HG03520 (cell line): ENCODE results near the gene ZYX.
"Not testable (repeated sequence)": the region's sequence is repeated elsewhere in the genome, so short reads cannot be mapped to it uniquely, and the experiment has no call there.

Experiments
- ATAC-seq: cut with Tn5 transposase; IDR thresholded peaks from one replicate; pipeline ENCODE4 v1.9.1; 2021; ENCODE audit warnings: mild to moderate bottlenecking, moderate library complexity; ENCODE audit not compliant: unreplicated experiment

ZYX gene

DNA sequence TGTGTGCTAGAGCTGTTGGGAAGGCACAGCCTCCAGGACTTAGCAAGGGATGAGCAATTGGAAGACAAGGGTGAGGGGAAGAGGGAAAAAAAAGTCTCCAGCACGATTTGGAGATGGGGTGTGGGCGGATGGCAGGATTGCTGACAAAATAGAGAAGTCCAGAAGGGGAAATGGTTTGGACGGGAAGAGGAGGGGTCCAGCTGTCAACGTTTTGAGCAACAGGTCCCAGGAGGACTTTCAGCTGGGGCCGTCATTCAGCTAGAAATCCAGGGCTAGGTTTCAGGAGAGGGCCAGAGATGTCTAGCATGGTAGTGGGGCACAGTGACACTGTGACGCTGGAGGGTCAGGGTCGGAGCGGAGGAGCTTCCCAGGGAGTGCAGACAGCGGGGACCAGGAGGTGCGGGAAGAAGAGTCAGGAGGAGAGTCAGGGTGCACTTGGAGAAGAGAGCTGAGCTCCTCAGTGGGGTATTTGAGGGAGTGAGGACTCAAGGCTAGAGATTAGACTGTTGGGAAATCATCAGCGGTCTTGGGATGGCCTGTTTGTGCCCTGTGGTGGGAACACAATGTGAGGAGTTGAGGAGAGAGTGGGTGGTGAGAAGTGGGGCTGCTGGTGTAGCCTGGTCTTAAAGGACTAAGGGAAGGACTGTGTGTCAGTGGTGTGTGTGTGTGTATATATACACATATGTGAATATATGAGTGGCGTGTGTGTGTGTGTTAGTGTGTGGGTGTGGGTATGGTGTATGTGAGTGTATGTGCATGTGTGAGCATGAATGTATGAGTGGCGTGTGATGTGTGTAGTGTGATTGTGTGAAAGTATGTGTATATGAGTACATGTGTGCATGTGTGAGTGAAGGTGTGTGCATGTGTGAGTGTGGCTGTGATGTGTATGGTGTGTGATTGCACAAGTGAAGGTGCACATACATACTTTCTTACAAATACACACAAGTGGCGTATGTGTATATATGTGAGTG, 3.8 kb downstream of the ZYX start:
- ATAC-seq: no peak

DNA sequence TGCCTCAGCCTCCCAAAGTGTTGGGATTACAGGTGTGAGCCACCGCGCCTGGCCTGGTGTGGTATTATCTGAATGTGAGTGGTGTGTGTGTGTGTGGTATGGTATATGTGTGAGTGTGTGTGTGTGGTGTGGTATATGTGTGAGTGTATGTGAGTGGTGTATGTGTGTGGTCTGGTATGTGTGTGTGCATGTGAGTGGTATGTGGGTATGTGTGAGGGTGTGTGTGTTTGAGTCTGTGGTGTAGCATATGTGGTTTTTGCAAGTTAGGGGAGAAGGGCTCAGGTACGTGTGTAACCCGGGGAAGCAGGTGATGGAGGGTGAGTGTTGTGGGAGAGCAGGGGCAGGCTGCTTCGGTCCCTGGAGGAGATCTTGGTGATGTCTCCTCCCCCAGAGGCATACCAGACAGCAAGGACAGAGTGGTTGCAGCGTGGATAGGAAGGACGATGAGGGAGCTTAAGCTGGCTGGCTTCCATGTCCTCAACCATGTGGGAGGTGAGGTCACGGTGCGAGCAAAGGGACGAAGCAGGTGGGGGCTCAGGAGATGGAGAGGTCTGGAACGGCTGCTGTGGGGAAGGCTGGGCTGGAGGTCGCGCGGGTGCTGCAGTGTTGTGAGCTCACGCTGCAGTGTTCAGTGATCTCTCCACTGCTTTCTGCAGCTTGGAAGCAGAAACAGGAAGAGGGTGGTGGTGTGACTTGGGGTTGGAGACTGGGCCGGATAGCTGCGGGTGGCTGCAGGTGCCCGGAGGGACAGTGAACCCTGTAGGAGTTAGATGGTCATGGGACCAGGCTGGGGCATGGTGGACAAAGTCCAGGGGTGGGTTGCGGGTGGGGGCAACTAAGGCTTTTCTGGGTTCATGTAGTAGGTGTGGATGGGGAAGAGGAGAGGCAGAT, 5.0 kb downstream of the ZYX start:
- ATAC-seq: no peak

DNA sequence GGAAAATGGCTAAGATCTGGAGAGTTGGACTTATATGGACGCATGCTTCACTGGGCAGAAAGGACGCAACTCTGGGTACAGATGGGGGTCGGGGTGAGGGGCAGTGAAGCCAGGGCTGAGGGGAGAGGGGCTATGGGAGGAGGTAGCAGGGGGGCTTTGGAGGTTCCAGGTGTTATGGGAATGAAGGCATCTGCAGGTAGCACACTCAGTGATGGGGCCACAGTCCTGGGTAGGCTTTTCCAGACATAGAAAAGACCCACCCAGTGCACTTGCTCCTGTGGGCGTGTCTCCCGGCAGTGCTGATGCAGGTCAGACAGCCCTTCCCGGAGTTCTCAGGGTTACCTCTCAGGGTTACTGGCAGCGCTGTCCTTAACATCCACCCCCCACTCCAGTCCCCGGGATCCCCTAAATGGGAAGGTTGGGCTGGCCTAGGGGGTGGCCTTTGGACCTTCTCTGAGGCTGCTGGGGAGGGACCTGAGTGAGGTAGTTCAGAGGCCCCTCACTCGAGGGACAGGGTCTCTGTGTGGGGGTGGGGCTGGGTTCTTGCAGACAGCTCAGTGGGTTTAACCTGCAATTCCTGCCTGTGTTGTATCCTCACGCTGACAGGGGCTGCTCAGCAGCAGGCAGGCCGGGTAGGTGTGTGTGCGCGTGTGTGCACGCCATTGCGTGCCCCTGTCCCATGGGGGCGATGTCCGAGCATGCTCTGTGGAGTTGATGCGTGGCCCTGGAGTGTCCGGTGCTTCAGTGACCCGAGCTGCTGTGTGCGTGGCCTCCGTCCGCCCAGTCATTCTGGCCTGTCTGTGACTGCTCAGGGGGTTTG, 6.2 kb downstream of the ZYX start:
- ATAC-seq: no peak

DNA sequence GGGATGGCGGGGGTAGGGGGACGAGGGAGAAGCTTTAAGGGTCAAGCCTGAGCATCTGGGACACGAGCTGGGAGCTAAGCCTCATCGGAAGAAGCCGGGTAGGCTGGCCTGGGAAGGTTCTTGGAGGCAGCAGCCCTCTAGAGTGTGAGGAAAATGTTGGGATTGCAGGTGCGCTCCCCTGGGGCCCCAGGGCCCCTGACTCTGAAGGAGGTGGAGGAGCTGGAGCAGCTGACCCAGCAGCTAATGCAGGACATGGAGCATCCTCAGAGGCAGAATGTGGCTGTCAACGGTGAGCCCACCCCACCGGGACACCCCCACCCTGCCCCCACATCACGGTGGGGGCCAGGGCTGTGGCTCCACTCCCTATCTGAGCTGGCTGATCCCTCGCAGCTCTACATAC, 6.9 kb downstream of the ZYX start:
- no peak for ATAC-seq

DNA sequence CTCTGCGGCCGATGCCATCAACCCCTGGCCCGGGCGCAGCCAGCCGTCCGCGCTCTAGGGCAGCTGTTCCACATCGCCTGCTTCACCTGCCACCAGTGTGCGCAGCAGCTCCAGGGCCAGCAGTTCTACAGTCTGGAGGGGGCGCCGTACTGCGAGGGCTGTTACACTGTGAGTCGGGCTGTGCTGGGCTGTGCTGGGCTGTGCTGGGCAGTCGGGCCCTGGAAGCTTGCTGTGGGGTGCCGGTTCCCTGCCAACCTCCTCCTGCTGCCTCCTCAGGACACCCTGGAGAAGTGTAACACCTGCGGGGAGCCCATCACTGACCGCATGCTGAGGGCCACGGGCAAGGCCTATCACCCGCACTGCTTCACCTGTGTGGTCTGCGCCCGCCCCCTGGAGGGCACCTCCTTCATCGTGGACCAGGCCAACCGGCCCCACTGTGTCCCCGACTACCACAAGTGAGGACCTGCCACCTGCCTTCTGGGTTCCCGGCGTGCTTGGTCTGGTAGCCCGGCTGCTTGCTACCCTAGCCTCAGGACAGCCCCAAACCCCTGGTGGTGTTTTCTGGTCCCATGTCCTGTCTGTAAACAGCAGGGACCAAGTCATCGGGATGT, 7.5 kb downstream of the ZYX start:
- no peak for ATAC-seq

DNA sequence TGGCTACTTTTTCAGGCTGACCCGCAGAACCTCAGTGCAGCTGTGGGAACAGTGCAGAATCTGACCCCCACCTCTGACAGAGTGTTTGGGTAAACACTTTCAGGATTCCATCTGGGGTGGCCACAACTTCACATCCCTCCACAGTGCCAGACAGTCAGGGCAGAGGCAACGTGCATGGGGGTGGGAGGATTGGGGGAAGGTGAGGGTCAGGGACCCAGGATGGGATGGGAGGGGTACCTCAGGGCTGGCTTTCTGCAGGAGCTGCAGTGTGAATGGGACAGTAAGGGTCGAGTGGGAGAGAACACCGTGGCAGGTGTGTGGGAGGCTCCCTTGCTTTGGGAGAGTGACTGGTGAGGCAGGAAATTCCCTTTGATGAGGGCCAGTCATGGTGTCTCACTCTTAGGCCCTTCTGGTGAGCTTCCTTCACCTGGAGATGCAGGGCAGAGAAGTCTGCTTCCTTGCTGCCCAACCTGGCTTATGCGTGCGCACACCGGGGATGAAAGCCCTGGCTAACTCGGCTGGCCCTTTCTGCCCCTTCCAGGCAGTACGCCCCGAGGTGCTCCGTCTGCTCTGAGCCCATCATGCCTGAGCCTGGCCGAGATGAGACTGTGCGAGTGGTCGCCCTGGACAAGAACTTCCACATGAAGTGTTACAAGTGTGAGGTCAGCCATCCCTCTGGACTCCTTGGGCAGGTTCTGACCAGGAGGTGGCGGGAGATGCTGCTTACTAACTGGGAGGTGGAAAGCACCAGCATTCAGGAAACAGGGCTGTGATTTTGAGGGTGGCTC, 8.4 kb downstream of the ZYX start:
- no peak for ATAC-seq

DNA sequence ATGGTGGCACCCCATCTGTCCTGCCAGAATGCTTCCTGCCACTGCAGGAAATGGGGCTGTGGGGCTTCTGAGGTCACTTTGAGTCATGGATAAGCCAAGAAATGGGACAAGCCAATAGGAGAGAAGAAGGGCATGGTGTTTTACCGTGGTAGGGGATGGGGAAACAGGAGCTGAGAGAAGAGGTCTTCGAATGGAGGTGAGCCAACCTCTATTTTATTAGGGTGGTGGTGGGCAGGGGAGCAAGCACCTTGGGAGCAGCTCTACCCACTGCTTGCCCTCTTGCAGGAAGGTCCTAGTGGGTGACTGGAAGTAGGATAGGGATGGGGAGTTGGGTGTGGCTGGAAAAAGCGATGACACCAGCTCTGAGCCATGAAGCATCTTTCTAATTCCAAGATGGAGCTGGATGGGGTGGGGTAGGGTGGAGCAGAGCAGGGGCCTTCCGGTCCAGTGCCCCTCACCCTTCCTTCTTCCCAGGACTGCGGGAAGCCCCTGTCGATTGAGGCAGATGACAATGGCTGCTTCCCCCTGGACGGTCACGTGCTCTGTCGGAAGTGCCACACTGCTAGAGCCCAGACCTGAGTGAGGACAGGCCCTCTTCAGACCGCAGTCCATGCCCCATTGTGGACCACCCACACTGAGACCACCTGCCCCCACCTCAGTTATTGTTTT, 9.1 kb downstream of the ZYX start:
- ATAC-seq: no peak

DNA sequence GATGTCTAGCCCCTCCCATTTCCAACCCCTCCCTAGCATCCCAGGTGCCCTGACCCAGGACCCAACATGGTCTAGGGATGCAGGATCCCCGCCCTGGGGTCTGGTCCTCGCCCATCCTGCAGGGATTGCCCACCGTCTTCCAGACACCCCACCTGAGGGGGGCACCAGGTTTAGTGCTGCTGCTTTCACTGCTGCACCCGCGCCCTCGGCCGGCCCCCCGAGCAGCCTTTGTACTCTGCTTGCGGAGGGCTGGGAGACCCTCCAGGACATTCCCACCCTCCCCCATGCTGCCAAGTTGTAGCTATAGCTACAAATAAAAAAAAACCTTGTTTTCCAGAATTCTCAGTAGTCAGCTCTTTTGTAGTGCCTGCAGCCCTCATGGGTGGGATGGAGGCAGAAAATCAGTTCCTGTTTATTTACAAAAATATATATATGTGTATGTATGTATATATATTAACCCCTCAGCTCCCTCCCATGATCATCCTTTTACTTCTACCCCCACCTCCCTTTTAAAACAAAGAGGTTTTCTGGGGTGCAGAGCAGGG, 9.7 kb downstream of the ZYX start:
- no peak for ATAC-seq

DNA sequence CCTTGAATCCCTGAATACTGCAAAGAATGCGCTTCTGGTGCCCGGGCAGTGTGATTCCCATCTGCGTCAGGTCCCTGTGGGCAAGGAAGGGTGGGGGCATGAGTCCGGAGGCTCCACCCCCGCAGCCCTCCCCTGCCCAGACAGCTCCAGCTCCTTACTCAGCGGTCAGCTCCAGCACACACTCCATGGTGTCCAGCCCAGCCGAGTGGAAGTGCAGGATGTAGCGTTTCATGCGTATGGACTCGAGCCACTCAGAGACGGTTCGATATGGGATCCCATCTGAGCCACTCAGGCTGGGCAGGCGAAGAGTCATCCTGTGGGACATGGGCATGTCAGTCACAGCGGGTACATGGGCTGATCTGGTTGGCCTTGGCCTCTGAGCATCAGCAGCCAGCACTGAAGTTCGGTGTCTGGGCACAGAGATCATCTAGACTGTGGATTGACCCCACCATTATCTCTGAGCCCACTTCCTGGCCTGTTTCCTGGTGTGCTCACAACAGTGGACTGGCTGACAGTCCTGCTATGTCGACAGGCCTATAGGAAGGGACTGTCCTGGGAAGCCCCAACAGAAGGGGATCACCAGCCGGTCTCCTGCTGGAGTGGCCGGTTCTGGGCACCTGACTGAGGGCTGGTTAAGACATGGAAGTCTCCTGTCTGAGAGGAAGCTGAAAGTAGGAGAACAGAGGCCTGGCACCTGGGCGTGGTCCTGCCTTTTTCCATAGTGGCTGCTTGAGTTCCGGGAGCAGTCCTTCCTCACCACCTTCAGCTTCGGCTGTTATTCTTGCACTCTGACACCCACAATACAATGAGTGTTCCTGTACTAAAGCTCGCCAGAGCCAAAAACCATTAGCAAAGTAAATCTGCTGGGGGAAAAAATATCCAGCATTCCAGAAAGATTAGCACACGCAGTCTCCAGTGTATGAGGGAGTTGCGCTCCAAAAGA, 10.6 kb downstream of the ZYX start:
- ATAC-seq: no peak

DNA sequence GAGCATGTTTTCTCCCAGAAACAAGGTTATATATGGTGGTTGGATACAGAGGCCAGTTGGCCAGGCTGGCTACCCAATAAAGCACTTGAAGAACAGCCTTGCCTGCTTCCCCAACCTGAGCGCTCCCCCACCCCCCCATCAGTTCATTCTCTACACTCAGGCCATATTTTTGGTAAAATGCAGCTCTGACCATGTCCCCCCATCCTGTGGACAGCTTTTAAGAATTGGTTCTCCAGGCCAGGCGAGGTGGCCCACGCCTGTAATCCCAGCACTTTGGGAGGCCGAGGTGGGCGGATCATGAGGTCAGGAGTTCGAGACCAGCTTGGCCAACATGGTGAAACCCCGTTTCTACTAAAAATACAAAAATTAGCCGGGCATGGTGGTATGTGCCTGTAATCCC, 11.3 kb downstream of the ZYX start:
- ATAC-seq: not testable (repeated sequence)

DNA sequence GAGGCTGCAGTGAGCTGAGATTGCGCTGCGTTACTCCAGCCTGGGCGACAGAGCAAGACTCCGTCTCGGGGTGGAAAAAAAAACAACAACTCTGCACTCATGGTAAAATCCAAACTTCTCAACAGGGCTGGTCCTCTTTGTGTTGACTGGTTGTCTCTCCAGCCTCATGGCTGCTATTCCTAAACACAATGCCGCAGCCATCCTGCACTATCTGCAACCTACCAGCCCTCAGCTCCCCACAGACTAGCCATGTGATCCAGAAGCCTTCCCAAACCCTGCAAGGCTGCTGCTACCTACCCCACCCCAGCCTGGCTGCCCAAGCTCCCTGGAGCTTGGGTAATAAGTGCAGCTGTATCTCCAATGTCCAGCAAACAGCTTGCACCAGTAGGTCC, 11.7 kb downstream of the ZYX start:
- ATAC-seq: no peak

DNA sequence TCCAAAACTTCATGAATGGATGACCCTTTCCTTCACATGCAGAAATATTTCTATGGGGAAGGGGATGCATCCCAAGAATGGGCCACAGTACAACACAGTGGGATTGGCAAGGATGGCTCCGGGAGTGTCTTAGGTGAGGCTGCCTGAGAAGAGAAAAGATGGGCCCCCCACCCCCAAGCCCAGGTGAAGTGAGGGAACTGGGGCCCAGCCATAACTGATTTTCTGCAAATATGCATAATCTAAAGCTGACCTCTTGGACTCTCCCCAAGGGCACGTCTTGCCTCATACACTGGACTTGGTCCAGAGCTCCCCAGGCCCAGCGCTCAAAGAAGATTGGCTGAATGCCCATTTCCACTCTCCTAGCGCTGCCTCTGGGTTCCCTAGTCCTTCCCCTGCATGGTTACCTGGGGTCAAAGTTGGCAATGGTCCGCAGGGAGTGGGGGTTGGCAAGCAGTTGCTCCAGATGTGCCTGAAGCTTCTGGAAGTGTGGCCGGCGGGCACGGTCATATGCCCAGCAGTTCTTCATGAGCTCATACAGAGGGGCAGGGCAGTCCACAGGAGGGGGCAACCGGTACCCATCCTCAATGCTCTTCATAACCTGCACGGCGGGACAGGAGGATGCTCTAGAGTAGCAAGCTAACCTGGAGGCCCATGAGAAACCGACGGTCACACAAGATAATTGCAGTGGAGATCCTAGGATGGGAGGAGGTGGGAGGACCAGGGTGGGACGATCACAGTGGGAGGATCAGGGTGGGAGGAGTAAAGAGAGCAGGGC, 12.3 kb downstream of the ZYX start:
- ATAC-seq: no peak

DNA sequence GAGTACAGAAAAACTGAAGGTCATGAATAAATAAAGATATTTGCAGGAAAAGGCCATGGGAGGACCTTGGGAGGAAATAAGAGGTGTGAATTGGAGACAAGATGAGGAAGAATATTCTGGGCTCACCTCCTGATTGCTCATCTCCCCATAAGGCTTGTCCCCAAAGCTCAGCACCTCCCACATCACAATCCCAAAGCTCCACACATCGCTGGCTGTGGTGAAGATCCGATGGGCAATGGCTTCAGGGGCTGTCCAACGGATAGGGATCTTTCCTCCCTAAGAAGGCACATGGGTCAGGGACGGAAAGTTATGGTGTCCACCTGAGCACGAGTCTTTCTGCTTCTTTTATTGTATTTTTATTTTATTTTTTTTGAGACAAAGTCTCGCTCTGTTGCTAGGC, 12.9 kb downstream of the ZYX start:
- ATAC-seq: no peak

DNA sequence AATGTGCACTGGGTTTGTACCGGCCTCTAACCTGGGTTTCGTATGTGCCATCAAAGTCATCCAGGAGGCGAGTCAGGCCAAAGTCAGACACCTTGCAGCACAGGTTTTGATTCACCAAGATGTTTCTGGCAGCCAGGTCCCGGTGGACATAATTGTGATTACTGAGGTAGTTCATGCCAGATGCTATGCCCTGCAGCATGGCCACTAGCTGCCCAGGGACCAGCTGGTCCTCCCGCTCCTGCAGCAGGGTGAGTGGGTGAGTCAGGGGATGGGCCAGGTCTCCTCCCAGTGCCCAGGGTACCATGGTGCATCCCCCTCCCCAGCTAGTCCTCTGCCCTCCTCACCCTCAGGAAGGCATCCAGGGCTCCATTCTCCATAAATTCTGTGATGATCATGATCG, 13.6 kb downstream of the ZYX start:
- ATAC-seq: no peak

DNA sequence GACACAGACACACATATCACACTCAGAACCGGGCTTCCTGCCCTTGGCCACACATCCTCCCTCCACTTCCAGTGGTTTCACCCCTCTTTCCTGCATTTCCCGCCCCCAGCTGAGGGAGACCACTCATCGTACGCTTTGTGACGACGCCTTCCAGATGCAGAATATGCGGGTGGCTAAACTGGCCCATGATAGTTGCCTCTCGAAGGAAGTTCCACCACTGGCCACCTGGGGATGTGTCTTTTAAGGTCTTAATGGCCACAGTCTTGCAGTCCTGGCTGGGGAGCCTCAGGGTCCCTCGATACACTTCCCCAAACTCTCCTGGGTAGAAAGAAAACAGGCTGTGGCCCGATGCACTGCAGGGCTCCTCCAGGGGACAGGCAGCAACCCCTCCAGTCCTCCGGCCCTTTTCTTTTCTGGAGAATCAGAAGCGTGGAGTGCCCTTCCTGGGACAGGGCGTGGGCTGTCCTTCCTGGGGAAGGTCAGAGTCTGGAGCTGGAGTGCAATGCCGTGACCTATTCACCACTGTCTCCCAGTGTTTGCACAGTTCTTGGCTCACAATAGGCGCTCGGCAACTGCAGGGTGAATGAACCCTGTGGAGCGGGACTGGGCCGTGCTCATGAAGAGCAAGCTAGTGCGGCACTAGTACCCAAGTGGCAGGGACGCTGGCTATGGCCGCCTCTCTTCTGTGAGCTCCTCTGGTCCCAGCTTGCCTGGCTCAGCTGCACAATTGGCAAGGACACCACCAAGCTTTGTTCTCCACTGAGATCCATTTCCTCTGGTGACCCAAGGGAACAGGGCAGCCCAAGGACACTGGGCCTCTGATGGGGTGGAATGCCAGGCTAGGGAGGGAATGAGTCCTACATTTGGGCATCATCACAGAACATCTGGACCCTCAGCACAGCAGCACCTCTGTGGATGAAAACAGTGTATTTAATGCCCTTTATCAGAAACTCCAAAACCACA, 14.3 kb downstream of the ZYX start:
- ATAC-seq: no peak

DNA sequence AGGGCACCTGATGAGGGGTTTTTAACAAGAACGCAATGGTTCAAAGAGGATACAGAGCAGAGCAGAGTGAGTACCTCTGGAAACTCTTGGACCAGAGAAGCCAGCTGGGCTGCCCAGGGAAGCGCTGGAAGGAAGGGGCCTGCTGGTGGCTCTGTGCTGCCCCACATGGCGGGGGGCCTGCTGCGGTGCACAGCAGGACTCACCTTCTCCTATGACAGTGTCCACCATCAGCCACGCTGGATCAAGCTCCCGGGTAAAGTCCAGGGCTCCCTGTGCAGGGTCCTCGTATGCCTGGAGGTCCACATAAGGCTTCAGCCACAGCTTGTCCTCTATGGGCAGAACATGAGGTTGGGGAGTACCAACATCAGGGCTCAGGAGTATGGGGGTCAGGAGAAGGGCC, 15.0 kb downstream of the ZYX start:
- no peak for ATAC-seq
